Activated CD4-positive, alpha-beta memory T cell treated with anti-CD3 and anti-CD28 coated beads, Interleukin-2, amount 10 ng/mL, durations not matched to agents 7 days and 5 days (primary cell): Measurements from ENCODE around the gene DDX6. TPM values are rescaled to one million over a fixed set of nuclear protein-coding genes. Genes with fewer than 3 reads are reported as not detected.
"Not testable (repeated sequence)": the region's sequence is repeated elsewhere in the genome, so short reads cannot be mapped to it uniquely, and the experiment has no call there.

Experiments used
- CTCF ChIA-PET: fragments of 350-600 bp; sonication (Branson Sonifier 250); formaldehyde crosslinking; loops from one replicate; lab custom pipeline; 2021; ENCODE audit warnings: antibody characterized with exemption, inconsistent platforms; lab: Charles Lee
- POLR2A ChIA-PET: fragments of 350-600 bp; sonication (Branson Sonifier 250); formaldehyde crosslinking; loops from one replicate; lab custom pipeline; 2021; ENCODE audit warnings: antibody characterized with exemption; lab: Charles Lee
- DNase-seq: peaks from one replicate; pipeline ENCODE4 v3.0.0-alpha.2; 2020
- H3K27ac Mint-ChIP-seq: one replicate; pipeline ENCODE4 v1.8.0; 2021; ENCODE audit warnings: mild to moderate bottlenecking, mixed read lengths
- H3K27me3 Mint-ChIP-seq: one replicate; pipeline ENCODE4 v1.8.0; 2021; ENCODE audit warnings: mixed read lengths
- H3K36me3 Mint-ChIP-seq: one replicate; pipeline ENCODE4 v1.8.0; 2021; ENCODE audit warnings: low read depth, mixed read lengths
- H3K4me1 Mint-ChIP-seq: one replicate; pipeline ENCODE4 v1.8.0; 2021; ENCODE audit warnings: mixed read lengths
- H3K4me3 Mint-ChIP-seq: one replicate; pipeline ENCODE4 v1.8.0; 2021; ENCODE audit warnings: mild to moderate bottlenecking, mixed read lengths
- H3K9me3 Mint-ChIP-seq: one replicate; pipeline ENCODE4 v1.8.0; 2021; ENCODE audit warnings: mixed read lengths
- total RNA-seq, 2 experiments: library from RNA; stranded (reverse); gene quantifications; one replicate each; pipeline ENCODE4 v1.2.3, GENCODE V29; 2021

Gene DDX6
- total RNA-seq, 2 experiments from 2014 or later = 154 to 155 TPM

- POLR2A ChIA-PET = interaction anchor here (0.5 kb wide), 1 partner anchor 10 kb away, joined by 3 read pairs; no protein-coding TSS in a partner anchor
- H3K36me3 Mint-ChIP-seq = peaks cover 76% of the 10 kb centered on the region
These were observed 33.0 kb downstream of the DDX6 start for GRCh38 chr11:118757876-118758399.

GRCh38 chr11:118752654-118753053 lies 38.3 kb downstream of the DDX6 start:
- CTCF ChIA-PET = no interaction called here
- H3K27me3 Mint-ChIP-seq = no peaks in the 10 kb centered on the region

More at GRCh38 chr11:118757876-118758399, 33.0 kb downstream of the DDX6 start:
- DNase-seq = no peak
- Mint-ChIP-seq H3K4me3 (no peak overlapping the region), H3K9me3 (no peaks in the 10 kb centered on the region), H3K4me1 (no peaks in the 10 kb centered on the region), H3K27me3 (no peaks in the 10 kb centered on the region), H3K27ac (no peak overlapping the region)
- CTCF ChIA-PET = interaction anchor here (2.2 kb wide), 1 partner anchor 68 kb away, joined by 11 read pairs; no protein-coding TSS in a partner anchor

GRCh38 chr11:118749429-118749828 lies 41.5 kb downstream of the DDX6 start:
- ChIA-PET POLR2A (interaction anchor here (0.6 to 0.8 kb wide), 2 partner anchors 8 to 63 kb away, joined by 3 read pairs; no protein-coding TSS in a partner anchor), CTCF (no interaction called here)
- no peaks in the 10 kb centered on the region for H3K4me1 Mint-ChIP-seq
- H3K4me3 Mint-ChIP-seq = no peak overlapping the region
- H3K36me3 Mint-ChIP-seq = peaks cover 47% of the 10 kb centered on the region
- no peak for DNase-seq
- H3K9me3 Mint-ChIP-seq = no peaks in the 10 kb centered on the region
- H3K27ac Mint-ChIP-seq = no peak overlapping the region
- H3K27me3 Mint-ChIP-seq = no peaks in the 10 kb centered on the region

More at GRCh38 chr11:118752654-118753053, 38.3 kb downstream of the DDX6 start:
- Mint-ChIP-seq H3K9me3 (no peaks in the 10 kb centered on the region), H3K27ac (no peak overlapping the region), H3K4me1 (no peaks in the 10 kb centered on the region), H3K36me3 (peaks cover 73% of the 10 kb centered on the region), H3K4me3 (no peak overlapping the region)
- POLR2A ChIA-PET = no interaction called here
- DNase-seq = no peak

GRCh38 chr11:118748056-118748455 lies 42.9 kb downstream of the DDX6 start:
- Mint-ChIP-seq H3K4me3 (no peak overlapping the region), H3K4me1 (no peaks in the 10 kb centered on the region), H3K9me3 (no peaks in the 10 kb centered on the region), H3K27me3 (no peaks in the 10 kb centered on the region), H3K27ac (no peak overlapping the region), H3K36me3 (peaks cover 38% of the 10 kb centered on the region)
- ChIA-PET CTCF (no interaction called here), POLR2A (interaction anchor here (1.0 kb wide), 1 partner anchor 10 kb away, joined by 3 read pairs; no protein-coding TSS in a partner anchor)
- DNase-seq = no peak

- H3K27me3 Mint-ChIP-seq = no peaks in the 10 kb centered on the region
- H3K4me3 Mint-ChIP-seq = no peak overlapping the region
- no peaks in the 10 kb centered on the region for H3K4me1 Mint-ChIP-seq
- POLR2A ChIA-PET = interaction anchor here (1.6 kb wide), 1 partner anchor 44 kb away, joined by 7 read pairs; the partner anchor contains the start of gene DDX6
- H3K9me3 Mint-ChIP-seq = no peaks in the 10 kb centered on the region
- CTCF ChIA-PET = no interaction called here
- no peak for DNase-seq
- peaks cover 33% of the 10 kb centered on the region for H3K36me3 Mint-ChIP-seq
- H3K27ac Mint-ChIP-seq = no peak overlapping the region
These were observed 43.9 kb downstream of the DDX6 start for GRCh38 chr11:118746988-118747585.

- Mint-ChIP-seq H3K4me3 (no peak overlapping the region), H3K27ac (no peak overlapping the region), H3K4me1 (no peaks in the 10 kb centered on the region), H3K9me3 (no peaks in the 10 kb centered on the region), H3K27me3 (no peaks in the 10 kb centered on the region), H3K36me3 (peaks cover 8% of the 10 kb centered on the region)
- CTCF ChIA-PET = interaction anchor here (1.9 kb wide), 1 partner anchor 54 kb away, joined by 9 read pairs; no protein-coding TSS in a partner anchor
- no peak for DNase-seq
- POLR2A ChIA-PET = interaction anchor here (0.9 kb wide), 1 partner anchor 39 kb away, joined by 3 read pairs; no protein-coding TSS in a partner anchor
These were observed 46.9 kb downstream of the DDX6 start for GRCh38 chr11:118744046-118744445.

GRCh38 chr11:118742304-118742703 lies 48.7 kb downstream of the DDX6 start:
- Mint-ChIP-seq H3K27me3 (peaks cover 7% of the 10 kb centered on the region), H3K4me1 (no peaks in the 10 kb centered on the region), H3K27ac (no peak overlapping the region), H3K9me3 (no peaks in the 10 kb centered on the region), H3K36me3 (no peaks in the 10 kb centered on the region), H3K4me3 (no peak overlapping the region)
- ChIA-PET CTCF (interaction anchor here (0.6 to 1.9 kb wide), 4 partner anchors 53 to 202 kb away, joined by 3 to 9 read pairs (median 4); no protein-coding TSS in a partner anchor), POLR2A (interaction anchor here (1.2 to 1.3 kb wide), 2 partner anchors 12 to 50 kb away, joined by 3 to 5 read pairs; no protein-coding TSS in a partner anchor)
- no peak for DNase-seq

- no peak overlapping the region for H3K27ac Mint-ChIP-seq
- no peaks in the 10 kb centered on the region for H3K9me3 Mint-ChIP-seq
- no peak for DNase-seq
- peaks cover 7% of the 10 kb centered on the region for H3K27me3 Mint-ChIP-seq
- no peak overlapping the region for H3K4me3 Mint-ChIP-seq
- H3K36me3 Mint-ChIP-seq = no peaks in the 10 kb centered on the region
- no peaks in the 10 kb centered on the region for H3K4me1 Mint-ChIP-seq
- CTCF ChIA-PET = interaction anchor here (0.6 kb wide), 1 partner anchor 24 kb away, joined by 3 read pairs; no protein-coding TSS in a partner anchor
- POLR2A ChIA-PET = interaction anchor here (1.3 kb wide), 1 partner anchor 14 kb away, joined by 5 read pairs; no protein-coding TSS in a partner anchor
These were observed 50.1 kb downstream of the DDX6 start for GRCh38 chr11:118740892-118741291.

DNA sequence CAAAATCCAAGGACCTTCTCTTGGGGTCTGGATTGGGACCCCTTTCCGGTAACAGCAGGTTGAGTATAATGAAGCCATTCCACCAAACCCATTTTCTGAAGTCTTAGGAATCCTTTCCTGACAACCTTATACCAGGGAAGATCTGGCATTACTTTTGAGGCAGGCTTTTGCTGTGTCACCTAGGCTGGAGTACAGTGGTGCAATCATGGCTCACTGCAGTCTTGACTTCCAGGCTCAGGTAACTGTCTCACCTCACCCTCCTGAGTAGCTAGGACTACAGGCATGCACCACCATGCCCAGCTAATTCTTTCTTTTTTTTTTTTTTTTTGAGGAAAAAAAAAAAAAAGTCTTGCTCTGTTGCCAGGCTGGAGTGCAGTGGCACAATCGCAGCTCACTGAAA lies 55.8 kb downstream of the DDX6 start:
- no peak for DNase-seq
- Mint-ChIP-seq H3K4me1 (no peaks in the 10 kb centered on the region), H3K27ac (no peak overlapping the region), H3K4me3 (no peak overlapping the region), H3K36me3 (no peaks in the 10 kb centered on the region), H3K9me3 (no peaks in the 10 kb centered on the region), H3K27me3 (peaks cover 15% of the 10 kb centered on the region)
- CTCF ChIA-PET = interaction anchor here (0.6 kb wide), 1 partner anchor 10 kb away, joined by 4 read pairs; no protein-coding TSS in a partner anchor
- POLR2A ChIA-PET = no interaction called here

DNA sequence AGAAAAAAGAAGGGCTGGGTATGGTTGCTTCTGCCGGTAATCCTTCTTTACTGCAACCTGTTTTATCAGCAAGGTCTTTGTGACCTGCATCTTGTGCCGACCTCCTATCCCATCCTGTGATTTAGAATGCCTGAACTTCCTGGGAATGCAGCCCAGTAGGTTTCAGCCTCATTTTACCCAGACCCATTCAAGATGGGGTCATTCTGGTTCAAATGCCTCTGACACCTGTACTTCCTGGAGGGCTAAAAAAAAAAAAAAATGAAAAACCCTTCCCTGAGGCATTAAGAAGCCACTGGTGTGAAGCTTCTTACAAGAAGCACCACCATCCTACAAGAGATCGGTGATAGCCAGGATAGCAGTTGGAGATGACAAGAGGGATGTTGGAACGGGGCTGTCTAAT lies 56.9 kb downstream of the DDX6 start:
- no peak overlapping the region for H3K27ac Mint-ChIP-seq
- no peaks in the 10 kb centered on the region for H3K9me3 Mint-ChIP-seq
- ChIA-PET POLR2A (no interaction called here), CTCF (no interaction called here)
- no peak overlapping the region for H3K4me3 Mint-ChIP-seq
- no peaks in the 10 kb centered on the region for H3K36me3 Mint-ChIP-seq
- peaks cover 18% of the 10 kb centered on the region for H3K27me3 Mint-ChIP-seq
- DNase-seq = no peak
- no peaks in the 10 kb centered on the region for H3K4me1 Mint-ChIP-seq

GRCh38 chr11:118729753-118730152 lies 61.2 kb downstream of the DDX6 start:
- H3K36me3 Mint-ChIP-seq, H3K4me3 Mint-ChIP-seq, CTCF ChIA-PET, H3K4me1 Mint-ChIP-seq, DNase-seq, H3K27ac Mint-ChIP-seq, POLR2A ChIA-PET, H3K9me3 Mint-ChIP-seq: not testable (repeated sequence)
- H3K27me3 Mint-ChIP-seq = peaks cover 14% of the 10 kb centered on the region

DNA sequence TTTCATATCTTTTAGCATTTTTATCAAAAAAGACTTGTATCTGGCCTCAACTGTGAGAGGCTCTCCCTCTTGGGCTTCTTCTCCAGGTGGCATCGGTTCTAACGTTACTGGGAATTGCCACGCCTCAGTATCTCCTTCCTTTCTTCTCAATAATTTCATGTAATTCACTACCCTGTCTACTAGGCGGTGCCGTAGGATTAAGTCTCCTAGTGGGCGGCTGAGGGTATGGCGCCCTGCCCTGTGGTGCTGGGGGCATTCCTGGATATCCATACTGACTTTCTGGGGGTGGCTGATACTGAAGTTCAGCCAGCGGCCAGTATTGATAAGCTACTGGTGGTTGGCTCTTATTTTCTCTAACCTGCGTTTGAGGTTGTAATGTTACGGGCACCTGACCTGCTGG lies 62.9 kb downstream of the DDX6 start:
- H3K27me3 Mint-ChIP-seq = peaks cover 11% of the 10 kb centered on the region
- POLR2A ChIA-PET, CTCF ChIA-PET: not testable (repeated sequence)

GRCh38 chr11:118727721-118728066 lies 63.3 kb downstream of the DDX6 start:
- DNase-seq, H3K27ac Mint-ChIP-seq, CTCF ChIA-PET: not testable (repeated sequence)

More for the DNA sequence above, 62.9 kb downstream of the DDX6 start:
- not testable (repeated sequence) for H3K4me1 Mint-ChIP-seq, DNase-seq, H3K27ac Mint-ChIP-seq, H3K9me3 Mint-ChIP-seq, H3K4me3 Mint-ChIP-seq, H3K36me3 Mint-ChIP-seq

More at GRCh38 chr11:118727721-118728066, 63.3 kb downstream of the DDX6 start:
- H3K4me3 Mint-ChIP-seq, H3K4me1 Mint-ChIP-seq, H3K9me3 Mint-ChIP-seq, POLR2A ChIA-PET, H3K36me3 Mint-ChIP-seq: not testable (repeated sequence)
- peaks cover 11% of the 10 kb centered on the region for H3K27me3 Mint-ChIP-seq
